Adrenal gland (tissue), 5 donors: ENCODE results near the gene BLM.

Experiments used
- POLR2A ChIP-seq, 2 donors: fragments of 450-650 bp; IDR thresholded peaks; one replicate each; pipeline ENCODE4 v1.6.1; 2017; ENCODE audit warnings: antibody characterized with exemption in 2 of 2, mild to moderate bottlenecking in 2 of 2, moderate library complexity in 1 of 2
- TF ChIP-seq, protein P1 (sequence below), 6 experiments: fragments of 450-650 bp in 4 of 6; fragments of 200-600 bp in 2 of 6; sonication (generic) in 1 of 6; IDR thresholded peaks; 1 replicate in 5 of 6; 2 replicates in 1 of 6; pipeline versions ENCODE4 v1.5.1 to v1.8.0; 2016 to 2021; ENCODE audit warnings: antibody characterized with exemption in 6 of 6, mild to moderate bottlenecking in 2 of 6, moderate library complexity in 1 of 6
- donor health status: DM: no; HTN: no; CAD: no.

DNA sequence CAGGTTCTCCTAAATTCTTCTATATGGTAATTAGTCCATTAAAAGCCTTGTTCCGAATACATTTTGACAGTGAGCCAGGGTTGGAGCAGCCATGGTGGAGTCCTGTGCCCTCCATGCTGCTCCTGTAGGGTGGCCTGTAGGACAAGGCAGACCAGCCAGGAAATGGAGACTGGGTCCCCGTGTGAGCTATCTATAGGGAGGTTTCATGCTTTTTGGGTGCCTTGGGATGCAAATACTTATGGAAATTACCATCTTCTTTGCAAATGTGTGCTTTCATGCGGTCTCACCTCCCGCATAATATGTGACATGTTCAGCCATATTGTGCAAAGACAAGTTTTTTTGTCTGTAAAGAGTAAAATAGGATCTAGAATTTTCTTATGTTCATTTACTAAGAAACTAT is 93.2 kb downstream of the BLM start:
- TF ChIP-seq, protein P1, sequence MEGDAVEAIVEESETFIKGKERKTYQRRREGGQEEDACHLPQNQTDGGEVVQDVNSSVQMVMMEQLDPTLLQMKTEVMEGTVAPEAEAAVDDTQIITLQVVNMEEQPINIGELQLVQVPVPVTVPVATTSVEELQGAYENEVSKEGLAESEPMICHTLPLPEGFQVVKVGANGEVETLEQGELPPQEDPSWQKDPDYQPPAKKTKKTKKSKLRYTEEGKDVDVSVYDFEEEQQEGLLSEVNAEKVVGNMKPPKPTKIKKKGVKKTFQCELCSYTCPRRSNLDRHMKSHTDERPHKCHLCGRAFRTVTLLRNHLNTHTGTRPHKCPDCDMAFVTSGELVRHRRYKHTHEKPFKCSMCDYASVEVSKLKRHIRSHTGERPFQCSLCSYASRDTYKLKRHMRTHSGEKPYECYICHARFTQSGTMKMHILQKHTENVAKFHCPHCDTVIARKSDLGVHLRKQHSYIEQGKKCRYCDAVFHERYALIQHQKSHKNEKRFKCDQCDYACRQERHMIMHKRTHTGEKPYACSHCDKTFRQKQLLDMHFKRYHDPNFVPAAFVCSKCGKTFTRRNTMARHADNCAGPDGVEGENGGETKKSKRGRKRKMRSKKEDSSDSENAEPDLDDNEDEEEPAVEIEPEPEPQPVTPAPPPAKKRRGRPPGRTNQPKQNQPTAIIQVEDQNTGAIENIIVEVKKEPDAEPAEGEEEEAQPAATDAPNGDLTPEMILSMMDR (IDR thresholded peaks at IDR 0.05): no peak
- TF ChIP-seq POLR2A (IDR thresholded peaks at IDR 0.05): no peak
